K562 (cell line): Measurements from ENCODE around the gene COQ4.

Experiments used
- BRD9 ChIP-seq: fragments of 450-650 bp; IDR thresholded peaks from 2 replicates; pipeline ENCODE4 v1.6.1; 2018; ENCODE audit warnings: low read depth; ENCODE audit not compliant: partially characterized antibody
- CTCF ChIP-seq, 3 experiments: IDR thresholded peaks in 2 of 3; conservative IDR thresholded peaks in 1 of 3; 2 replicates each; pipeline ENCODE4 v1.5.1; 2011 to 2012; ENCODE audit warnings: low read length in 3 of 3, mild to moderate bottlenecking in 3 of 3, control low read depth in 2 of 3, improper control_type of control experiment in 1 of 3, inconsistent platforms in 1 of 3, low read depth in 1 of 3, mixed read lengths in 1 of 3, moderate library complexity in 1 of 3; ENCODE audit not compliant: insufficient read depth in 2 of 3
- NCOR1 ChIP-seq: fragments of 450-650 bp; IDR thresholded peaks from 2 replicates; pipeline ENCODE4 v1.6.1; 2016; ENCODE audit warnings: mild to moderate bottlenecking, moderate library complexity
- TOE1 ChIP-seq, 2 experiments: fragments of 450-650 bp in 1 of 2; sonication (generic) in 1 of 2; formaldehyde crosslinking in 1 of 2; IDR thresholded peaks; 2 replicates each; pipeline versions ENCODE4 v1.7.1 to v1.8.0; 2016 to 2022; ENCODE audit warnings: borderline replicate concordance in 2 of 2, mild to moderate bottlenecking in 2 of 2, antibody characterized with exemption in 1 of 2, inconsistent platforms in 1 of 2, low read depth in 1 of 2, missing genetic modification reagents in 1 of 2, moderate library complexity in 1 of 2
- TF ChIP-seq, protein P1 (sequence below): sonication (generic); formaldehyde crosslinking; IDR thresholded peaks from 2 replicates; pipeline ENCODE4 v1.9.0; 2022; ENCODE audit warnings: mild to moderate bottlenecking, missing genetic modification reagents

DNA sequence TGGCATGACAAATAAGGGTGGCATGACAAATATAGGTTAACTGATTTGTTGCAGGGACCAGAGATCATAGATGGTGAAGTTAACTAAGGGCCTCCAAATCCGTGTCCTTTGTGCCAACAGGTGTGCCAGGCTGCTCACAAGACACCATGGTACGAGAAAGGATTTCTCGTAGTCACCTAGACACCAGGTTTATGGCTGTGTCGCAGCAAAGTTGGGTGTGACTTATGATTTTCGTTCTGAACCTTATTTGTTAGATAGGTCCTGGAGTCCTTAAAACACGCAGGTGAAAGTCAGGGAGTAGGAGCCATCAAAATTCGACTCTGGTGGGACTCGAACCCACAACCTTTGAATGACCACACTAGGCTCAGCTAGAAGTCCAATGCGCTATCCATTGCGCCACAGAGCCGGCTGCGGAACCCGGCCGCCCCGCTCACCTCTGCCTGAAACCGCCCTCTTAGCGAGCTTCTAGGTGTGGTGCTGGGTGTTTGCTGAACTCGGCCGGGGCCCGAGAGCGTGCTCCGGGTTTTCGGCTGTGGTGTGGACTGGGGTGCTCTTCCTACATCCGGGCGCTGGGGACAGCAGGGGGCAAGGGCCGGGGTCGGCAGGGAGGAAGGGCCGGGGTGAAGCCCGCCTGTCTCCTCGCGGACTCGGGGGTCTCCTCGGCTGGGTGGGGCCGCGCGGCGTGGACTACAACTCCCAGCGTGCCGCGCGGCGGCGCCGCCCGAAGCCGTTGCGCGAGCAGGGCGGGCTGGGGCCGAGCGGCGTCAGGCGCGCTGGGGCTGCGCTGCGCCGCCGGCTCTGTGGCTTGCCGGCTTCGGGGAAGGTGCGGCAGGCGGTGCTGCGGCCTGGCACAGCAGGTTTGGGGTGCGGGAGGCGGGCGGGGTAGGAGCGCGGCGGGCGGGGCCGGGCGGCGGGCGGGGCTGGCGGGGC is 17.4 kb downstream of the COQ4 start, which contains the start of gene SLC27A4:
- peak; percentile 89 for TF ChIP-seq BRD9
- no peak for TF ChIP-seq TOE1 (IDR thresholded peaks at IDR 0.05; ENCODE audit: borderline replicate concordance)
- peak; percentile 88 for TF ChIP-seq TOE1 (CRISPR knock-in tag; IDR thresholded peaks at IDR 0.05; ENCODE audit: borderline replicate concordance, low read depth)
- TF ChIP-seq CTCF (IDR thresholded peaks at IDR 0.05 in 2 of 3, conservative IDR thresholded peaks at IDR 0.05 in 1 of 3; ENCODE audit: insufficient read depth in 2 of 3, low read depth in 1 of 3, low read length in 3 of 3): peak in 2 of 3 experiments; percentile 3 to 10; a peak in 3 of 6 replicates
- TF ChIP-seq NCOR1: no peak
- TF ChIP-seq, protein P1, sequence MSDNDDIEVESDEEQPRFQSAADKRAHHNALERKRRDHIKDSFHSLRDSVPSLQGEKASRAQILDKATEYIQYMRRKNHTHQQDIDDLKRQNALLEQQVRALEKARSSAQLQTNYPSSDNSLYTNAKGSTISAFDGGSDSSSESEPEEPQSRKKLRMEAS: peak; percentile 72
